ENCODE results near the gene AJM1. TPM values are rescaled to one million over a fixed set of nuclear protein-coding genes. Genes with fewer than 3 reads are reported as not detected.
A peak's percentile ranks its signal among the peaks of the same experiment; 100 is the strongest.

The AJM1 gene
- total and polyA plus RNA-seq, 2 of the 8 experiments (the other 6 are each of a cell fraction or from before 2014, with no cell fraction given) = 0.12 to 0.97 TPM

DNA sequence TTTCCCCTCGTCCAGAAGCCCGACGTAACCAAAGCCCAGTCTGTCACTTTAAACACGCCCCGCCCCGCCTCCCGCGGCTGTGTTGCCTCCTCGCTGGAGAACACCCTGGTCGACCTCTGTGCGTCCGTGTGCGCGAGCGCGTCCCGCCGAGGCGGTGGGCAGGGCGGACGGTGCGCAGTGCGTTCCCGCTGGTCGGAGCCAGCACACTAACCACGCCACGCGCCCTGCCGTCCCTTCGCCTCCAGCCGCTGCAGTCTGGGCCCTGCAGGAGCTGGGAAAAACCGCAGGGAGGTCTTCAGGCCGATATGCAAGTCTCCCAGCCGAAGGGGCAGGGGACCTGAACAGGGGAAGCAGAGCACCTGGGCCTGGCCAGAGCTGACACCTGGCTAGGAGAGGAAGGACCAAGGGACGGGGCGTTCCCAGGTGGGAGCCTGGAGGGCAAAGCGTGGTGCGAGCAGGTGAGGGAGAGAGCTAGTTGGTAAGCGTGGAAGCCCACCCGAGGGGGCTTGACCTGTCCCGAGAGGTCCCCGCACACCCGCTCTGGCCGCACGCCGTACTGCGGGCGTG, 5.6 kb downstream of the AJM1 start:
- H2BK5ac ChIP-seq (ENCODE audit: low read depth, low read length) = peak overlapping the region; percentile 98
- peak overlapping the region; percentile 81; the same call in 1 of the 2 replicates for H2BK15ac ChIP-seq (ENCODE audit: low read length)
- H2BK20ac ChIP-seq (ENCODE audit: low read length) = no peak overlapping the region
- peak overlapping the region; percentile 100 for H3K4ac ChIP-seq (replicated peaks; ENCODE audit: insufficient read length, low read depth, low read length)
- peak overlapping the region; percentile 33 to 65 (median 52) for H3K9ac ChIP-seq (replicated peaks in 1 of 4; ENCODE audit: extremely low read depth in 1 of 4, low read depth in 3 of 4, low read length in 3 of 4)
- H3K23me2 ChIP-seq (ENCODE audit: low read depth, low read length) = peaks cover 13% of the 10 kb centered on the region
- CTCF ChIA-PET (ENCODE audit: partially characterized antibody) = interaction anchor here (0.6 to 2.6 kb wide), 9 partner anchors 29 to 745 kb away, joined by 3 to 7 read pairs (median 5); partner anchors contain the start of genes C8G and FBXW5
- TF ChIP-seq, protein P1, sequence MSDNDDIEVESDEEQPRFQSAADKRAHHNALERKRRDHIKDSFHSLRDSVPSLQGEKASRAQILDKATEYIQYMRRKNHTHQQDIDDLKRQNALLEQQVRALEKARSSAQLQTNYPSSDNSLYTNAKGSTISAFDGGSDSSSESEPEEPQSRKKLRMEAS (IDR thresholded peaks at IDR 0.05) = peak; percentile 17; the same call in 1 of the 2 replicates
- TF ChIP-seq PHF8 (conservative IDR thresholded peaks at IDR 0.05; ENCODE audit: low read depth, low read length) (peak; percentile 17), RBBP5 (IDR thresholded peaks at IDR 0.05; ENCODE audit: borderline replicate concordance, low read depth, low read length) (no peak), SIN3A (conservative IDR thresholded peaks at IDR 0.05 in 1 of 2, IDR thresholded peaks at IDR 0.05 in 1 of 2; ENCODE audit: low read depth in 1 of 2, low read length in 2 of 2) (0 out of 4 replicates have a peak, but pooled peaks of 1 of the 2 experiments have one; percentile 53), KDM4A (IDR thresholded peaks at IDR 0.05; ENCODE audit: low read depth, low read length, severe bottlenecking) (peak; percentile 44), GTF2F1 (IDR thresholded peaks at IDR 0.05; ENCODE audit: borderline replicate concordance, low read depth, low read length) (no peak)
- peak overlapping the region; percentile 80 for H3K14ac ChIP-seq (ENCODE audit: insufficient read length)
- peaks cover 7% of the 10 kb centered on the region in 2 experiments for H4K20me1 ChIP-seq (replicated peaks in 1 of 2; ENCODE audit: control insufficient read depth in 1 of 2, insufficient read depth in 2 of 2, low read length in 2 of 2)
- FAIRE-seq (no peak), DNase-seq (ENCODE audit: low read depth in 1 of 2, low spot score in 2 of 2) (peak in 1 of 2 experiments; percentile 89)
- peak overlapping the region; percentile 71 for H3K56ac ChIP-seq (replicated peaks; ENCODE audit: insufficient read length, low read depth, low read length)
- POLR2A ChIA-PET (ENCODE audit: partially characterized antibody) = interaction anchor here (0.7 to 20.5 kb wide), 22 partner anchors 9 to 231 kb away, joined by 3 to 248 read pairs (median 4); partner anchors contain the start of genes CLIC3, FBXW5, MAMDC4 and RABL6
- no peaks in the 10 kb centered on the region for H3K79me2 ChIP-seq (ENCODE audit: control insufficient read depth in 1 of 2, insufficient read depth in 2 of 2, low read length in 2 of 2)
- H3K9me3 ChIP-seq (ENCODE audit: insufficient read depth in 2 of 2, low read depth in 1 of 2, low read length in 1 of 2) = no peaks in the 10 kb centered on the region; a peak in 1 of 4 replicates
- 4% methylated on average over 39 of the region's 48 CpGs; no CpG with 5 or more reads in 1 of the 2 experiments for WGBS, 2 experiments (ENCODE audit: extremely low coverage in 1 of 2, insufficient coverage in 1 of 2, insufficient read length in 1 of 2, insufficient replicate concordance in 2 of 2, low coverage in 1 of 2, low lambda C conversion rate in 2 of 2, missing lambda C conversion rate in 1 of 2)
- peak overlapping the region; percentile 60; the same call in 1 of the 2 replicates for H2BK12ac ChIP-seq (ENCODE audit: low read depth, low read length)
- peaks cover 0 to 7% (median 3%) of the 10 kb centered on the region in 4 experiments; a peak in 4 of 8 replicates for H3K36me3 ChIP-seq (ENCODE audit: control insufficient read depth in 2 of 4, insufficient read depth in 4 of 4, low read length in 3 of 4)
- H3K79me1 ChIP-seq (ENCODE audit: low read depth, low read length) = no peaks in the 10 kb centered on the region; the same call in 1 of the 2 replicates
- H4K8ac ChIP-seq (ENCODE audit: extremely low read depth, insufficient read depth, low read length) = peak overlapping the region; percentile 83
- no peak overlapping the region for H2AK5ac ChIP-seq (ENCODE audit: low read depth, low read length)
- peaks cover 0 to 18% (median 9%) of the 10 kb centered on the region in 4 experiments; a peak in 5 of 7 replicates for H3K4me1 ChIP-seq (replicated peaks in 1 of 4; ENCODE audit: control insufficient read depth in 3 of 4, insufficient read depth in 4 of 4, low read length in 3 of 4)
- no peak overlapping the region for H3K27ac ChIP-seq (ENCODE audit: low read depth, low read length)
- peak overlapping the region; percentile 81 to 89 (median 83) for H3K4me3 ChIP-seq (ENCODE audit: extremely low read depth in 1 of 4, insufficient read depth in 2 of 4, low read depth in 3 of 4, low read length in 4 of 4)
- H4K91ac ChIP-seq (replicated peaks; ENCODE audit: insufficient read length, low read length) = peak overlapping the region; percentile 100
- peaks cover 2 to 12% (median 7%) of the 10 kb centered on the region in 4 experiments; a peak in 6 of 7 replicates for H3K27me3 ChIP-seq (replicated peaks in 1 of 4; ENCODE audit: control insufficient read depth in 3 of 4, extremely low read depth in 1 of 4, insufficient read depth in 3 of 4, low read length in 3 of 4)
- H3K18ac ChIP-seq (ENCODE audit: extremely low read depth, low read length) = peak overlapping the region; percentile 52
- H3K23ac ChIP-seq (ENCODE audit: insufficient read length) = no peak overlapping the region
- peak overlapping the region; percentile 75 to 88 for H3K4me2 ChIP-seq (ENCODE audit: insufficient read depth in 1 of 2, low read depth in 2 of 2, low read length in 2 of 2)
- peak overlapping the region; percentile 43 for H2BK120ac ChIP-seq (replicated peaks; ENCODE audit: low read depth, low read length)
- H4K5ac ChIP-seq (ENCODE audit: insufficient read length, low read depth, low read length) = peak overlapping the region; percentile 46
- H2AFZ ChIP-seq (ENCODE audit: low read length) = no peak overlapping the region

All from H1 (cell line).